ENCODE data around the gene SDHC.
"Not testable (repeated sequence)": the region's sequence is repeated elsewhere in the genome, so short reads cannot be mapped to it uniquely, and the experiment has no call there.

Gene SDHC

GRCh38 chr1:161388639-161389038 lies 74.5 kb downstream of the SDHC start:
- H3K9ac ChIP-seq (ENCODE audit: low read depth, low read length) = no peak overlapping the region
- no peaks in the 10 kb centered on the region for H3K4me1 ChIP-seq (ENCODE audit: insufficient read depth, low read length)
- no peaks in the 10 kb centered on the region for H3K36me3 ChIP-seq (ENCODE audit: insufficient read depth, low read length)
- H3K9me3 ChIP-seq (ENCODE audit: control insufficient read depth, insufficient read depth, low read length) = no peaks in the 10 kb centered on the region

GRCh38 chr1:161389158-161389557 lies 75.0 kb downstream of the SDHC start:
- peak overlapping the region; percentile 96 for H3K9ac ChIP-seq (ENCODE audit: low read depth, low read length)
- not testable (repeated sequence) for H3K36me3 ChIP-seq (ENCODE audit: insufficient read depth, low read length); H3K9me3 ChIP-seq (ENCODE audit: control insufficient read depth, insufficient read depth, low read length); H3K4me1 ChIP-seq (ENCODE audit: insufficient read depth, low read length)

GRCh38 chr1:161389691-161390558 lies 75.7 kb downstream of the SDHC start:
- peak overlapping the region; percentile 96 for H3K9ac ChIP-seq (ENCODE audit: low read depth, low read length)
- no peaks in the 10 kb centered on the region for H3K4me1 ChIP-seq (ENCODE audit: insufficient read depth, low read length)

DNA sequence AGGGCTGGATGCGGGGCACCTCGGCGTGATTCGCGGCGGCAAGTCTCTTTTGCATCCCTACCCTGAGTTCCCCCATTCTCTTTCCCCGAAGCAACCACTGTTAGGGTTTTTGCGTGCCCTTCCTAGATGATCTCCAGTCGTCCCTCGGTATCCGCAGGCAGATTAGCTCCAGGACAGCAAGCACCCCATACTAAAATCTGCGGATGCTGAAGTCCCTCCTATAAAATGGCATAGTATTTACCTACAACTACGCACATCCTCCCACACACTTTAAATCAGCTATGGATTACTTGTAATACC lies 76.3 kb downstream of the SDHC start:
- no peaks in the 10 kb centered on the region for H3K36me3 ChIP-seq (ENCODE audit: insufficient read depth, low read length)
- no peaks in the 10 kb centered on the region for H3K4me1 ChIP-seq (ENCODE audit: insufficient read depth, low read length)
- H3K9me3 ChIP-seq (ENCODE audit: control insufficient read depth, insufficient read depth, low read length) = no peaks in the 10 kb centered on the region
- peak overlapping the region; percentile 92 for H3K9ac ChIP-seq (ENCODE audit: low read depth, low read length)

More at GRCh38 chr1:161389691-161390558, 75.7 kb downstream of the SDHC start:
- no peaks in the 10 kb centered on the region for H3K9me3 ChIP-seq (ENCODE audit: control insufficient read depth, insufficient read depth, low read length)
- no peaks in the 10 kb centered on the region for H3K36me3 ChIP-seq (ENCODE audit: insufficient read depth, low read length)

DNA sequence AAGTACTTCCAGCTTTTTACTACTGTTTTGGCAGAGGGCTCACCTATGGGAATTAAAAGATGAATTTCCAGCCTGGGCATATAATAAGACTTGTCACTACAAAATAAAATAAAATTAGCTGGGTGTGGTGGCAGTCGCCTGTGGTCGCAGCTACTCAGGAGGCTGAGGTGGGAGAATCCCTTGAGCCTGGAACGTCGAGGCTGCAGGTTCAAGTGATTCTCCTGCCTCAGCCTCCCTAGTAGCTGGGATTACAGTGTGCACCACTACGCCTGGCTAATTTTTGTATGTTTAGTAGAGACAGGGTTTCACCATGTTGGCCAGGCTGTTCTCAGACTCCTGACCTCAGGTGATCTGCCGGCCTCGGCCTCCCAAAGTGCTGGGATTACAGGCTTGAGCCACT lies 77.0 kb downstream of the SDHC start:
- H3K4me1 ChIP-seq (ENCODE audit: insufficient read depth, low read length); H3K36me3 ChIP-seq (ENCODE audit: insufficient read depth, low read length); H3K9me3 ChIP-seq (ENCODE audit: control insufficient read depth, insufficient read depth, low read length); H3K9ac ChIP-seq (ENCODE audit: low read depth, low read length): not testable (repeated sequence)

- Histone ChIP-seq H3K9ac (ENCODE audit: low read depth, low read length) (no peak overlapping the region), H3K9me3 (ENCODE audit: control insufficient read depth, insufficient read depth, low read length) (no peaks in the 10 kb centered on the region), H3K4me1 (ENCODE audit: insufficient read depth, low read length) (no peaks in the 10 kb centered on the region), H3K36me3 (ENCODE audit: insufficient read depth, low read length) (no peaks in the 10 kb centered on the region)
Measured at GRCh38 chr1:161391611-161392010, 77.4 kb downstream of the SDHC start.

- H3K36me3 ChIP-seq (ENCODE audit: insufficient read depth, low read length) = no peaks in the 10 kb centered on the region
Measured at GRCh38 chr1:161393151-161393550, 79.0 kb downstream of the SDHC start.

DNA sequence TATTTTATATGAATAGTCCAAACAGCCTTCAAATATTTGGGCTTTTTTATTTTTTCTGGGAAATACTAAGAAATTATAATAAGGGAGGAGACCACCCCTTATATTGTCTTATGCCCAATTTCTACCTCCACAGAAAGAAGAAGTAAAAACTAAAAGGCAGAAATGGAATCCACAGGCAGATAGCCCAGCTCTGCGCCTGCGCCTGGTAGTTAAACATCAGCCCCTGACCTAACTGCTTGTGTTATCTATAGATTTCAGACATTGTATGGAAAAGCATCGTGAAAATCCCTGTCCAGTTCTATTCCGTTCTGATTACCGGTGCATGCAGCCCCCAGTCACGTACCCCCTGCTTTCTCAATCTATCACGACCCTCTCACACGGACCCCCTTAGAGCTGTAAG lies 82.9 kb downstream of the SDHC start:
- H3K9ac ChIP-seq (ENCODE audit: low read depth, low read length); H3K9me3 ChIP-seq (ENCODE audit: control insufficient read depth, insufficient read depth, low read length); H3K4me1 ChIP-seq (ENCODE audit: insufficient read depth, low read length); H3K36me3 ChIP-seq (ENCODE audit: insufficient read depth, low read length): not testable (repeated sequence)

More at GRCh38 chr1:161393151-161393550, 79.0 kb downstream of the SDHC start:
- no peak overlapping the region for H3K9ac ChIP-seq (ENCODE audit: low read depth, low read length)
- no peaks in the 10 kb centered on the region for H3K9me3 ChIP-seq (ENCODE audit: control insufficient read depth, insufficient read depth, low read length)
- 0 out of 2 replicates have a peak, but pooled peaks cover 1% of the 10 kb centered on the region for H3K4me1 ChIP-seq (ENCODE audit: insufficient read depth, low read length)

- Histone ChIP-seq H3K9ac (ENCODE audit: low read depth, low read length) (peak overlapping the region; percentile 95), H3K36me3 (ENCODE audit: insufficient read depth, low read length) (no peaks in the 10 kb centered on the region), H3K9me3 (ENCODE audit: control insufficient read depth, insufficient read depth, low read length) (no peaks in the 10 kb centered on the region), H3K4me1 (ENCODE audit: insufficient read depth, low read length) (0 out of 2 replicates have a peak, but pooled peaks cover 3% of the 10 kb centered on the region)
Measured at GRCh38 chr1:161398900-161399256, 84.7 kb downstream of the SDHC start.

DNA sequence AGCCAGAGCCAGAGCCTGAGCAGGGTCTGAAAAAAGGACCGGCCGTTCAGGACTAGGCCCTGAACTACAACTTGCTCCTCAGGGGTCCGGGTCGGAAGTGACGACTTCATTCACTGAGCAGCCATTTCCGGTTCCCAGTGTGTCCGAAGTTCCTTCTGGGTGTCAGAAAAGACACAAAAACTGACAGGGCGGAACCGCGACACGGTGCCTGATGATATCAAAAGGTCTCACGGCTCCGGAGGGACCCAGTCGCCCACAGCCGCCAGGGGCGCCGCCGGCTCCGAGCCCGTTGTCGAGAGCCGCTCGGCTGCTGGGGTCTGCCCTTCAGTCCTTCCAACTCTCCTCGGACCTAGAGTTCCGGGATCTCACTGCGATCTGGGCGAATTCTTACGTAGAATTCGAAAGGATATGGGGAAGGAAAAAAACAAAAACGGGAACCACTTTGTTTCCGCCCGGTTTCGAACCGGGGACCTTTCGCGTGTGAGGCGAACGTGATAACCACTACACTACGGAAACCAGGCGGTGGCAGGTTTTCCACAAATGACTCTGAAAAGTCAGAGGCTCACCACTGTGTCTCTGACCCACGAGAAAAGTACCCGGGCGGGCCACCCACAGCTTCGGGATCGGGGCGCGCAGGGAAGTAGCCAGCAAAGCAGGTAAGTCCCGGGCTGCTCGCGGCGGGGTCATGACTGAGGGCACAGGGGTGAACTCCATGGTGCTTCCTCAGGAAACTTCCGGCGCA lies 85.2 kb downstream of the SDHC start:
- Histone ChIP-seq H3K36me3 (ENCODE audit: insufficient read depth, low read length) (no peaks in the 10 kb centered on the region), H3K4me1 (ENCODE audit: insufficient read depth, low read length) (0 out of 2 replicates have a peak, but pooled peaks cover 3% of the 10 kb centered on the region), H3K9me3 (ENCODE audit: control insufficient read depth, insufficient read depth, low read length) (no peaks in the 10 kb centered on the region), H3K9ac (ENCODE audit: low read depth, low read length) (peak overlapping the region; percentile 95)

- H3K36me3 ChIP-seq (ENCODE audit: insufficient read depth, low read length) = no peaks in the 10 kb centered on the region
- 0 out of 2 replicates have a peak, but pooled peaks cover 3% of the 10 kb centered on the region for H3K4me1 ChIP-seq (ENCODE audit: insufficient read depth, low read length)
- H3K9ac ChIP-seq (ENCODE audit: low read depth, low read length) = no peak overlapping the region
- H3K9me3 ChIP-seq (ENCODE audit: control insufficient read depth, insufficient read depth, low read length) = no peaks in the 10 kb centered on the region
Measured at GRCh38 chr1:161402446-161402845, 88.3 kb downstream of the SDHC start.

DNA sequence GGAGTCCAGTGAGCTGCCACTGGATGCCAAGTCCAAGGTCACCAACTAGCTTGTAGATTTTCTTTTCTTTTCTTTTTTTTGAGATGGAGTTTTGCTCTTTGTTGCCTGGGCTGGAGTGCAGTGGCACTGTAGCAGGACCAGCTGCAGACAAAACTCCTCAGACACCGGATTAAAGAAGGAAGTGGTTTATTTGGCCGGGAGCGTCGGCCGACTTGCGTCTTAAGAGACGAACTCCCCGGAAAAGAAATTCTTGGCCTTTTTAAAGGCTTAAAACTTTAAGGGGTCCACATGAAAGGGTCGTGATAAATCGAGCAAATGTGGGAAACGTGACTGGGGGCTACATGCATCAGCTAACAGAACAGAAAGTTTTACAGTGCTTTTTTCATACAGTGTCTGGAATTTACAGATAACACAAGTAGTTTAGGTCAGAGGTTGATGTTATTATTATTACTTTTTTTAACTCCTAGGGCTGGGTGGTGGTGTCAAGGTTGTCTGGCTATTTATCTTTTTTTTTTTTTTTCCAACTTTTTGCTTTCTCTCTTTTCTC lies 89.9 kb downstream of the SDHC start:
- no peaks in the 10 kb centered on the region for H3K4me1 ChIP-seq (ENCODE audit: insufficient read depth, low read length)
- no peaks in the 10 kb centered on the region for H3K9me3 ChIP-seq (ENCODE audit: control insufficient read depth, insufficient read depth, low read length)
- no peak overlapping the region for H3K9ac ChIP-seq (ENCODE audit: low read depth, low read length)
- H3K36me3 ChIP-seq (ENCODE audit: insufficient read depth, low read length) = no peaks in the 10 kb centered on the region

- not testable (repeated sequence) for H3K36me3 ChIP-seq (ENCODE audit: insufficient read depth, low read length); H3K9me3 ChIP-seq (ENCODE audit: control insufficient read depth, insufficient read depth, low read length); H3K9ac ChIP-seq (ENCODE audit: low read depth, low read length); H3K4me1 ChIP-seq (ENCODE audit: insufficient read depth, low read length)
Measured at GRCh38 chr1:161406551-161406950, 92.4 kb downstream of the SDHC start.

- no peaks in the 10 kb centered on the region for H3K4me1 ChIP-seq (ENCODE audit: insufficient read depth, low read length)
- no peak overlapping the region for H3K9ac ChIP-seq (ENCODE audit: low read depth, low read length)
- no peaks in the 10 kb centered on the region for H3K9me3 ChIP-seq (ENCODE audit: control insufficient read depth, insufficient read depth, low read length)
- no peaks in the 10 kb centered on the region for H3K36me3 ChIP-seq (ENCODE audit: insufficient read depth, low read length)
Measured at GRCh38 chr1:161407451-161407985, 93.3 kb downstream of the SDHC start.

Data from ES-I3 (cell line).